ENCODE measurements around the gene CELSR1. TPM values are rescaled to one million over a fixed set of nuclear protein-coding genes. Genes with fewer than 3 reads are reported as not detected.

Gene CELSR1
- total RNA-seq, 1 experiment from 2014 or later, result 30.7 TPM

GRCh38 chr22:46374663-46375474 lies 162.6 kb downstream of the CELSR1 start:
- ATAC-seq, result no peak
- Histone ChIP-seq H3K9me3 (ENCODE audit: control insufficient read depth, insufficient read depth, low read depth, low read length) (no peaks in the 10 kb centered on the region), H3K36me3 (ENCODE audit: control insufficient read depth, insufficient read depth, low read length) (no peaks in the 10 kb centered on the region), H3K4me3 (ENCODE audit: low read depth in 2 of 2, low read length in 2 of 2) (no peak overlapping the region), H3K27ac (ENCODE audit: low read length) (no peak overlapping the region), H3K4me1 (ENCODE audit: control insufficient read depth, insufficient read depth, low read length) (no peaks in the 10 kb centered on the region), H3K27me3 (ENCODE audit: control insufficient read depth, insufficient read depth, low read length) (no peaks in the 10 kb centered on the region)
- POLR2A ChIA-PET, result no interaction called here
- in situ Hi-C loops (cut with HindIII; ENCODE audit: low pct_unique_long_range_greater_than_20kb, low sequenced_read_pairs) (no loop called here), intact Hi-C loops (cut with micrococcal nuclease; ENCODE audit: unreplicated experiment) (no loop called here)
- no peak for DNase-seq (ENCODE audit: low read depth, low spot score)
- BruUV-seq (replicated peaks), result no TSS peak
- TF ChIP-seq, protein P1, sequence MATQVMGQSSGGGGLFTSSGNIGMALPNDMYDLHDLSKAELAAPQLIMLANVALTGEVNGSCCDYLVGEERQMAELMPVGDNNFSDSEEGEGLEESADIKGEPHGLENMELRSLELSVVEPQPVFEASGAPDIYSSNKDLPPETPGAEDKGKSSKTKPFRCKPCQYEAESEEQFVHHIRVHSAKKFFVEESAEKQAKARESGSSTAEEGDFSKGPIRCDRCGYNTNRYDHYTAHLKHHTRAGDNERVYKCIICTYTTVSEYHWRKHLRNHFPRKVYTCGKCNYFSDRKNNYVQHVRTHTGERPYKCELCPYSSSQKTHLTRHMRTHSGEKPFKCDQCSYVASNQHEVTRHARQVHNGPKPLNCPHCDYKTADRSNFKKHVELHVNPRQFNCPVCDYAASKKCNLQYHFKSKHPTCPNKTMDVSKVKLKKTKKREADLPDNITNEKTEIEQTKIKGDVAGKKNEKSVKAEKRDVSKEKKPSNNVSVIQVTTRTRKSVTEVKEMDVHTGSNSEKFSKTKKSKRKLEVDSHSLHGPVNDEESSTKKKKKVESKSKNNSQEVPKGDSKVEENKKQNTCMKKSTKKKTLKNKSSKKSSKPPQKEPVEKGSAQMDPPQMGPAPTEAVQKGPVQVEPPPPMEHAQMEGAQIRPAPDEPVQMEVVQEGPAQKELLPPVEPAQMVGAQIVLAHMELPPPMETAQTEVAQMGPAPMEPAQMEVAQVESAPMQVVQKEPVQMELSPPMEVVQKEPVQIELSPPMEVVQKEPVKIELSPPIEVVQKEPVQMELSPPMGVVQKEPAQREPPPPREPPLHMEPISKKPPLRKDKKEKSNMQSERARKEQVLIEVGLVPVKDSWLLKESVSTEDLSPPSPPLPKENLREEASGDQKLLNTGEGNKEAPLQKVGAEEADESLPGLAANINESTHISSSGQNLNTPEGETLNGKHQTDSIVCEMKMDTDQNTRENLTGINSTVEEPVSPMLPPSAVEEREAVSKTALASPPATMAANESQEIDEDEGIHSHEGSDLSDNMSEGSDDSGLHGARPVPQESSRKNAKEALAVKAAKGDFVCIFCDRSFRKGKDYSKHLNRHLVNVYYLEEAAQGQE (IDR thresholded peaks at IDR 0.05; ENCODE audit: insufficient read depth in 1 of 2, low read depth in 2 of 2, low read length in 1 of 2), result no peak
- TF ChIP-seq, protein P2, sequence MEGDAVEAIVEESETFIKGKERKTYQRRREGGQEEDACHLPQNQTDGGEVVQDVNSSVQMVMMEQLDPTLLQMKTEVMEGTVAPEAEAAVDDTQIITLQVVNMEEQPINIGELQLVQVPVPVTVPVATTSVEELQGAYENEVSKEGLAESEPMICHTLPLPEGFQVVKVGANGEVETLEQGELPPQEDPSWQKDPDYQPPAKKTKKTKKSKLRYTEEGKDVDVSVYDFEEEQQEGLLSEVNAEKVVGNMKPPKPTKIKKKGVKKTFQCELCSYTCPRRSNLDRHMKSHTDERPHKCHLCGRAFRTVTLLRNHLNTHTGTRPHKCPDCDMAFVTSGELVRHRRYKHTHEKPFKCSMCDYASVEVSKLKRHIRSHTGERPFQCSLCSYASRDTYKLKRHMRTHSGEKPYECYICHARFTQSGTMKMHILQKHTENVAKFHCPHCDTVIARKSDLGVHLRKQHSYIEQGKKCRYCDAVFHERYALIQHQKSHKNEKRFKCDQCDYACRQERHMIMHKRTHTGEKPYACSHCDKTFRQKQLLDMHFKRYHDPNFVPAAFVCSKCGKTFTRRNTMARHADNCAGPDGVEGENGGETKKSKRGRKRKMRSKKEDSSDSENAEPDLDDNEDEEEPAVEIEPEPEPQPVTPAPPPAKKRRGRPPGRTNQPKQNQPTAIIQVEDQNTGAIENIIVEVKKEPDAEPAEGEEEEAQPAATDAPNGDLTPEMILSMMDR (IDR thresholded peaks at IDR 0.05), result no peak
- no peak for TF ChIP-seq TCF7L2 (IDR thresholded peaks at IDR 0.05; ENCODE audit: low read depth, low read length)
- TF ChIP-seq POLR2AphosphoS5 (IDR thresholded peaks at IDR 0.05; ENCODE audit: low read depth, low read length), result no peak
- TF ChIP-seq SIN3A (IDR thresholded peaks at IDR 0.05; ENCODE audit: borderline replicate concordance, insufficient read depth, low read depth, low read length), result no peak
- CTCF ChIA-PET, result no interaction called here

DNA sequence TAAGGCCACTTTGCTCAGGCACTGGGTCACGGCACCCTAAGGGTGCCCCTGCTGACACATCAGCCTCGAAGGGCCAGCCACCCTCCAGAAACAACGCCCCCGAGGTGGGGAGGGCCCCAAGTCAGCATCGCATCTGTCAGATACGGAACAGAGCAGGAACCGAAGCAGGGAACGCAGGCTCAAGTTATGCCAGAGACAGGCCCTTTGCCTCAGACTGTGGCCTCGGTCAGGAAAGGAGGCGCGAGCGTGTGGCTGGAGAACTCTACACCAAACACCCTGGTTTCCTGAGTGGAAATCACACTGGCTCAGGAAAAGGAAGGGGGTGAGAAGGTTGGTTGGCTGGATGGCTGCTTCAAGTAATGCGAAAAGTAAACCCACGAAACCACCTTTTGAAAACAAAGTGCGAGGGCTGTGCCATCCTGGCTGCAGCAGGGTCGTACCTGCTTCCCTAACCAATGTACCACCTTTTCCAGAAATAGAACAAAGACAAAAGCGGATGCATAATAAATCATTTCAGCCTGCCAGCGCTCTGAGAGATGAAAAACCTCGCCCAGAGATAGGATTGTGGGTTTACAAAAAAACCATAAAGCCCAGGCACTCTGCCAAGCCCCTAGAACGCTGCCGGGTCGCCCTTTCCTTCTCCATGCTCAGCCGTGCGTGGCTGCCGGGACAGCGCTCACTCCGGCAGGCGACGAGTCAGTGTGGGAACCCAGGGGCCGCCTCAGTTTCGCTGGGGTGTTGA lies 163.3 kb downstream of the CELSR1 start:
- H3K27ac ChIP-seq (ENCODE audit: low read length), result no peak overlapping the region
- CTCF ChIA-PET, result no interaction called here
- no TSS peak for BruUV-seq (replicated peaks)
- intact Hi-C loops (cut with micrococcal nuclease; ENCODE audit: unreplicated experiment), result no loop called here
- no peak overlapping the region for H3K4me3 ChIP-seq (ENCODE audit: low read depth in 2 of 2, low read length in 2 of 2)
- POLR2A ChIA-PET, result no interaction called here
- H3K4me1 ChIP-seq (ENCODE audit: control insufficient read depth, insufficient read depth, low read length), result no peaks in the 10 kb centered on the region
- no peak for TF ChIP-seq TCF7L2 (IDR thresholded peaks at IDR 0.05; ENCODE audit: low read depth, low read length)
- TF ChIP-seq, protein P1 (IDR thresholded peaks at IDR 0.05; ENCODE audit: insufficient read depth in 1 of 2, low read depth in 2 of 2, low read length in 1 of 2), result no peak
- TF ChIP-seq, protein P2 (IDR thresholded peaks at IDR 0.05), result no peak
- TF ChIP-seq POLR2AphosphoS5 (IDR thresholded peaks at IDR 0.05; ENCODE audit: low read depth, low read length), result no peak
- TF ChIP-seq SIN3A (IDR thresholded peaks at IDR 0.05; ENCODE audit: borderline replicate concordance, insufficient read depth, low read depth, low read length), result no peak
- H3K27me3 ChIP-seq (ENCODE audit: control insufficient read depth, insufficient read depth, low read length), result no peaks in the 10 kb centered on the region
- H3K36me3 ChIP-seq (ENCODE audit: control insufficient read depth, insufficient read depth, low read length), result no peaks in the 10 kb centered on the region
- H3K9me3 ChIP-seq (ENCODE audit: control insufficient read depth, insufficient read depth, low read depth, low read length), result no peaks in the 10 kb centered on the region
- in situ Hi-C loops (cut with HindIII; ENCODE audit: low pct_unique_long_range_greater_than_20kb, low sequenced_read_pairs), result no loop called here
- no peak for DNase-seq (ENCODE audit: low read depth, low spot score)
- ATAC-seq, result no peak
